Thyroid gland (tissue), 4 donors: Measurements from ENCODE around the gene SLC5A1.

Experiments used
- POLR2A ChIP-seq, 2 donors: fragments of 450-650 bp; IDR thresholded peaks; one replicate each; pipeline ENCODE4 v1.6.1; 2017; ENCODE audit warnings: antibody characterized with exemption in 2 of 2, mild to moderate bottlenecking in 2 of 2, moderate library complexity in 1 of 2
- TF ChIP-seq, protein P1 (sequence below), 6 experiments: fragments of 200-600 bp in 3 of 6; fragments of 450-650 bp in 3 of 6; sonication (generic) in 3 of 6; IDR thresholded peaks; one replicate each; pipeline ENCODE4 v1.5.1; 2016 to 2019; ENCODE audit warnings: antibody characterized with exemption in 6 of 6, mild to moderate bottlenecking in 2 of 6, inconsistent platforms in 1 of 6, moderate library complexity in 1 of 6

DNA sequence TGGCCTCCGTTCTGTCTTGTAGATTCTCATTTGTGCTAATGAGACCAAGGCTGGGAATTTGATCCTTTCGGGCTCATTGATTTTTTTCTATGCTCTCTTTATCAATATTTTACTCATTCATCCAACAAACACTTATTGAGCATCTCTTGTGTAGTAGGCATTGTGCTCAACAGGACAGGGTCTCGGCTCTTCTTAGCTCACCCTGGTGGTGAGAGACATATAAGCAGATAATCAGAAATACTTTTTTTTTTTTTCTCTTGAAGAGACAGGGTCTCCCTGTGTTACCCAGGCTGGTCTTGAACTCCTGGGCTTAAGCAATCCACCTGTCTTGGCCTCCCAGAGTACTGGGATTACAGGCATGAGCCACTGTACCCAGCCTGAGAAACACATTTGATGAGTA is 48.0 kb upstream of the SLC5A1 start:
- TF ChIP-seq, protein P1, sequence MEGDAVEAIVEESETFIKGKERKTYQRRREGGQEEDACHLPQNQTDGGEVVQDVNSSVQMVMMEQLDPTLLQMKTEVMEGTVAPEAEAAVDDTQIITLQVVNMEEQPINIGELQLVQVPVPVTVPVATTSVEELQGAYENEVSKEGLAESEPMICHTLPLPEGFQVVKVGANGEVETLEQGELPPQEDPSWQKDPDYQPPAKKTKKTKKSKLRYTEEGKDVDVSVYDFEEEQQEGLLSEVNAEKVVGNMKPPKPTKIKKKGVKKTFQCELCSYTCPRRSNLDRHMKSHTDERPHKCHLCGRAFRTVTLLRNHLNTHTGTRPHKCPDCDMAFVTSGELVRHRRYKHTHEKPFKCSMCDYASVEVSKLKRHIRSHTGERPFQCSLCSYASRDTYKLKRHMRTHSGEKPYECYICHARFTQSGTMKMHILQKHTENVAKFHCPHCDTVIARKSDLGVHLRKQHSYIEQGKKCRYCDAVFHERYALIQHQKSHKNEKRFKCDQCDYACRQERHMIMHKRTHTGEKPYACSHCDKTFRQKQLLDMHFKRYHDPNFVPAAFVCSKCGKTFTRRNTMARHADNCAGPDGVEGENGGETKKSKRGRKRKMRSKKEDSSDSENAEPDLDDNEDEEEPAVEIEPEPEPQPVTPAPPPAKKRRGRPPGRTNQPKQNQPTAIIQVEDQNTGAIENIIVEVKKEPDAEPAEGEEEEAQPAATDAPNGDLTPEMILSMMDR (IDR thresholded peaks at IDR 0.05), result no peak
- TF ChIP-seq POLR2A (IDR thresholded peaks at IDR 0.05), result no peak
